Measurements from ENCODE around the gene TPTE2.

The TPTE2 gene

GRCh38 chr13:19591864-19592263 is 30.5 kb upstream of the TPTE2 start:
- Histone ChIP-seq H3K4me1 (ENCODE audit: insufficient read depth, low read length) (no peaks in the 10 kb centered on the region), H3K79me2 (ENCODE audit: insufficient read depth, low read length) (no peaks in the 10 kb centered on the region), H2AFZ (ENCODE audit: low read depth, low read length) (no peak overlapping the region), H3K27me3 (ENCODE audit: insufficient read depth, low read length, poor library complexity) (no peaks in the 10 kb centered on the region), H3K9me3 (ENCODE audit: insufficient read depth, low read length, severe bottlenecking) (no peaks in the 10 kb centered on the region), H3K27ac (ENCODE audit: low read length) (no peak overlapping the region), H3K4me2 (ENCODE audit: insufficient read depth, low read length) (no peak overlapping the region), H3K36me3 (ENCODE audit: insufficient read depth, low read length) (no peaks in the 10 kb centered on the region), H3K9ac (ENCODE audit: low read depth, low read length) (no peak overlapping the region), H4K20me1 (ENCODE audit: insufficient read depth, low read length) (no peaks in the 10 kb centered on the region), H3K4me3 (ENCODE audit: low read depth in 1 of 2, low read length in 2 of 2) (no peak overlapping the region)
- DNase-seq (no peak), ATAC-seq (ENCODE audit: insufficient read depth, low read depth) (no peak)
- TF ChIP-seq CTCF (IDR thresholded peaks at IDR 0.05; ENCODE audit: borderline replicate concordance, extremely low read depth, low read length, poor library complexity, severe bottlenecking) (no peak), EZH2 (IDR thresholded peaks at IDR 0.05; ENCODE audit: borderline replicate concordance, low read depth, low read length, severe bottlenecking) (no peak)

GRCh38 chr13:19590423-19590822 is 29.1 kb upstream of the TPTE2 start:
- no peaks in the 10 kb centered on the region for H4K20me1 ChIP-seq (ENCODE audit: insufficient read depth, low read length)
- DNase-seq (no peak), ATAC-seq (ENCODE audit: insufficient read depth, low read depth) (no peak)
- no peak overlapping the region for H3K27ac ChIP-seq (ENCODE audit: low read length)
- no peaks in the 10 kb centered on the region for H3K4me1 ChIP-seq (ENCODE audit: insufficient read depth, low read length)
- no peak overlapping the region for H3K4me3 ChIP-seq (ENCODE audit: low read depth in 1 of 2, low read length in 2 of 2)
- H3K79me2 ChIP-seq (ENCODE audit: insufficient read depth, low read length) = no peaks in the 10 kb centered on the region
- H2AFZ ChIP-seq (ENCODE audit: low read depth, low read length) = no peak overlapping the region
- H3K27me3 ChIP-seq (ENCODE audit: insufficient read depth, low read length, poor library complexity) = no peaks in the 10 kb centered on the region
- no peaks in the 10 kb centered on the region for H3K36me3 ChIP-seq (ENCODE audit: insufficient read depth, low read length)
- H3K9me3 ChIP-seq (ENCODE audit: insufficient read depth, low read length, severe bottlenecking) = no peaks in the 10 kb centered on the region
- no peak overlapping the region for H3K4me2 ChIP-seq (ENCODE audit: insufficient read depth, low read length)
- H3K9ac ChIP-seq (ENCODE audit: low read depth, low read length) = no peak overlapping the region
- TF ChIP-seq EZH2 (IDR thresholded peaks at IDR 0.05; ENCODE audit: borderline replicate concordance, low read depth, low read length, severe bottlenecking) (no peak), CTCF (IDR thresholded peaks at IDR 0.05; ENCODE audit: borderline replicate concordance, extremely low read depth, low read length, poor library complexity, severe bottlenecking) (no peak)

- Histone ChIP-seq H3K27me3 (ENCODE audit: insufficient read depth, low read length, poor library complexity) (no peaks in the 10 kb centered on the region), H3K4me1 (ENCODE audit: insufficient read depth, low read length) (no peaks in the 10 kb centered on the region), H3K9ac (ENCODE audit: low read depth, low read length) (no peak overlapping the region), H3K27ac (ENCODE audit: low read length) (no peak overlapping the region), H3K36me3 (ENCODE audit: insufficient read depth, low read length) (no peaks in the 10 kb centered on the region), H3K4me3 (ENCODE audit: low read depth in 1 of 2, low read length in 2 of 2) (no peak overlapping the region), H3K79me2 (ENCODE audit: insufficient read depth, low read length) (no peaks in the 10 kb centered on the region), H3K9me3 (ENCODE audit: insufficient read depth, low read length, severe bottlenecking) (no peaks in the 10 kb centered on the region), H4K20me1 (ENCODE audit: insufficient read depth, low read length) (no peaks in the 10 kb centered on the region), H3K4me2 (ENCODE audit: insufficient read depth, low read length) (no peak overlapping the region), H2AFZ (ENCODE audit: low read depth, low read length) (no peak overlapping the region)
- TF ChIP-seq CTCF (IDR thresholded peaks at IDR 0.05; ENCODE audit: borderline replicate concordance, extremely low read depth, low read length, poor library complexity, severe bottlenecking) (no peak), EZH2 (IDR thresholded peaks at IDR 0.05; ENCODE audit: borderline replicate concordance, low read depth, low read length, severe bottlenecking) (no peak)
- DNase-seq (no peak), ATAC-seq (ENCODE audit: insufficient read depth, low read depth) (no peak)
These were observed 28.0 kb upstream of the TPTE2 start for GRCh38 chr13:19589312-19589711.
